Kidney (tissue), 14 donors: ENCODE measurements around the gene RAE1. TPM values are rescaled to one million over a fixed set of nuclear protein-coding genes. Genes with fewer than 3 reads are reported as not detected.

Source experiments
- DNase-seq, 5 donors: peaks; one replicate each; pipeline ENCODE4 v3.0.0-alpha.2; 2013 to 2020
- FAIRE-seq: peaks from 2 replicates; lab custom pipeline; 2012; peaks lifted over from hg19 to GRCh38; lab: Jason Lieb, UNC
- H3K27ac ChIP-seq, 2 donors: one replicate each; pipeline ENCODE4 v1.7.0; 2013; ENCODE audit warnings: low read depth in 2 of 2, low read length in 2 of 2, inconsistent platforms in 1 of 2
- H3K27me3 ChIP-seq: one replicate; pipeline ENCODE4 v1.7.1; 2013; ENCODE audit warnings: low read length, inconsistent platforms; ENCODE audit not compliant: control insufficient read depth, insufficient read depth
- H3K36me3 ChIP-seq, 3 donors: one replicate each; pipeline versions ENCODE4 v1.7.0 to v1.7.1; 2013; ENCODE audit warnings: low read length in 3 of 3, control low read depth in 1 of 3, inconsistent platforms in 1 of 3; ENCODE audit not compliant: insufficient read depth in 3 of 3, control insufficient read depth in 2 of 3
- H3K4me1 ChIP-seq, 3 donors: one replicate each; pipeline versions ENCODE4 v1.7.0 to v1.7.1; 2013; ENCODE audit warnings: low read length in 3 of 3, inconsistent platforms in 1 of 3, low read depth in 1 of 3; ENCODE audit not compliant: control insufficient read depth in 2 of 3, insufficient read depth in 2 of 3
- H3K4me3 ChIP-seq, 3 donors: one replicate each; pipeline versions ENCODE4 v1.7.0 to v1.8.1; 2013; ENCODE audit warnings: low read length in 3 of 3, control low read depth in 1 of 3, inconsistent platforms in 1 of 3
- H3K9ac ChIP-seq, 3 donors: one replicate each; pipeline versions ENCODE4 v1.7.0 to v1.7.1; 2013; ENCODE audit warnings: low read length in 3 of 3, control low read depth in 1 of 3, inconsistent platforms in 1 of 3
- H3K9me3 ChIP-seq, 3 donors: one replicate each; pipeline versions ENCODE4 v1.7.0 to v1.7.1; 2013; ENCODE audit warnings: low read length in 3 of 3, control low read depth in 1 of 3, inconsistent platforms in 1 of 3; ENCODE audit not compliant: control insufficient read depth in 2 of 3, insufficient read depth in 1 of 3
- CTCF ChIP-seq: IDR thresholded peaks from 3 replicates; pipeline ENCODE4 v1.5.1; 2012; ENCODE audit warnings: mild to moderate bottlenecking, moderate library complexity, borderline replicate concordance; ENCODE audit not compliant: insufficient read depth; ENCODE audit errors: extremely low read depth
- intact Hi-C: fragments of 100-400 bp; cut with DNase I; formaldehyde crosslinking; loops from one replicate; pipeline ENCODE4 v1.11.1; 2022
- polyA plus RNA-seq: library from polyadenylated mRNA; stranded (reverse); fragments of 350-450 nt; fragmentation: Illumina TruSeq; extraction: RNeasy Lipid Tissue Mini Kit (QIAGEN cat#74804); gene quantifications from one replicate; pipeline ENCODE4 v1.2.3, GENCODE V29; 2014; ENCODE audit warnings: low read depth, low replicate concordance; ENCODE audit not compliant: insufficient read depth
- total RNA-seq: library from RNA; stranded (reverse); fragmentation: NEBNext Ultra II Directional; extraction: Animal tissue kit (Norgen Biotek cat#: 25700); gene quantifications from one replicate; pipeline ENCODE4 v1.2.1, GENCODE V29; 2021
- donor health status: control.
- donor health status: control.
- donor health status: control.
- donor health status: control.
- donor health status: control.
- donor health status: DM: yes; HTN: yes; CAD: no.
- donor health status: Normal renal cell carcinoma (clear cell type).

The RAE1 gene
- total and polyA plus RNA-seq, 2 donors from 2014 or later: 19.5 to 26.3 TPM

GRCh38 chr20:57394121-57395082 is 43.3 kb downstream of the RAE1 start:
- peaks cover 0 to 7% (median 0%) of the 10 kb centered on the region in 3 donors for H3K36me3 ChIP-seq
- H3K27me3 ChIP-seq: no peaks in the 10 kb centered on the region
- H3K4me3 ChIP-seq: peak overlapping the region in 1 of 3 donors; percentile 30
- H3K9me3 ChIP-seq: no peaks in the 10 kb centered on the region
- DNase-seq (peak in 1 of 5 donors; percentile 74), FAIRE-seq (no peak)
- intact Hi-C loops: no loop called here
- peak overlapping the region in 1 of 3 donors; percentile 26 for H3K9ac ChIP-seq
- H3K27ac ChIP-seq: no peak overlapping the region
- peaks cover 0 to 46% (median 27%) of the 10 kb centered on the region in 3 donors for H3K4me1 ChIP-seq
- TF ChIP-seq CTCF: no peak

GRCh38 chr20:57395111-57395966 is 44.3 kb downstream of the RAE1 start:
- DNase-seq: peak in 3 of 5 donors; percentile 57 to 77 (median 67)
- peak overlapping the region in 1 of 2 donors; percentile 71 for H3K27ac ChIP-seq
- H3K4me1 ChIP-seq: peaks cover 0 to 54% (median 33%) of the 10 kb centered on the region in 3 donors
- no peaks in the 10 kb centered on the region for H3K9me3 ChIP-seq
- H3K9ac ChIP-seq: peak overlapping the region in 1 of 3 donors; percentile 40
- no peaks in the 10 kb centered on the region for H3K27me3 ChIP-seq
- no peak for FAIRE-seq
- peak overlapping the region in 1 of 3 donors; percentile 29 for H3K4me3 ChIP-seq
- intact Hi-C loops: no loop called here
- no peak for TF ChIP-seq CTCF
- H3K36me3 ChIP-seq: peaks cover 0 to 7% (median 0%) of the 10 kb centered on the region in 3 donors

- FAIRE-seq (no peak), DNase-seq (peak in 2 of 5 donors; percentile 55 to 61)
- Histone ChIP-seq H3K27me3 (no peaks in the 10 kb centered on the region), H3K9ac (peak overlapping the region in 1 of 3 donors; percentile 34), H3K4me3 (peak overlapping the region in 1 of 3 donors; percentile 5), H3K36me3 (peaks cover 0 to 7% (median 0%) of the 10 kb centered on the region in 3 donors), H3K4me1 (peaks cover 0 to 60% (median 33%) of the 10 kb centered on the region in 3 donors), H3K9me3 (no peaks in the 10 kb centered on the region), H3K27ac (no peak overlapping the region)
- no peak for TF ChIP-seq CTCF
- intact Hi-C loops: no loop called here
Measured at GRCh38 chr20:57396212-57396983, 45.3 kb downstream of the RAE1 start.
